H1 (cell line): ENCODE results near the gene CNGB1. TPM values are rescaled to one million over a fixed set of nuclear protein-coding genes. Genes with fewer than 3 reads are reported as not detected.

Experiments
- CTCF ChIA-PET: fragments of 300-600 bp; sonication (Branson Sonifier 250); formaldehyde crosslinking; loops from one replicate; lab custom pipeline; 2021; ENCODE audit not compliant: partially characterized antibody; lab: Charles Lee
- POLR2A ChIA-PET: fragments of 300-600 bp; sonication (Branson Sonifier 250); formaldehyde crosslinking; loops from one replicate; lab custom pipeline; 2021; ENCODE audit warnings: inconsistent platforms; ENCODE audit not compliant: partially characterized antibody; lab: Charles Lee
- DNase-seq, 2 experiments: peaks; one replicate each; pipeline versions ENCODE4 v3.0.0 to v3.0.0-alpha.2; 2010 to 2022; ENCODE audit warnings: low spot score in 2 of 2, low read depth in 1 of 2, mixed read lengths in 1 of 2
- FAIRE-seq: peaks from 2 replicates; lab custom pipeline; 2011; peaks lifted over from hg19 to GRCh38; lab: Jason Lieb, UNC
- H2AFZ ChIP-seq: 2 replicates; pipeline ENCODE4 v1.8.1; 2012; ENCODE audit warnings: low read length, inconsistent platforms
- H2AK5ac ChIP-seq: 2 replicates; pipeline ENCODE4 v1.6.1; 2013; ENCODE audit warnings: low read depth, low read length
- H2BK120ac ChIP-seq: replicated peaks from 2 replicates; pipeline ENCODE3; 2013; ENCODE audit warnings: low read depth, low read length, inconsistent platforms
- H2BK12ac ChIP-seq: 2 replicates; pipeline ENCODE4 v1.6.1; 2013; ENCODE audit warnings: low read depth, low read length
- H2BK15ac ChIP-seq: 2 replicates; pipeline ENCODE4 v1.6.1; 2013; ENCODE audit warnings: low read length
- H2BK20ac ChIP-seq: 2 replicates; pipeline ENCODE4 v1.6.1; 2013; ENCODE audit warnings: low read length
- H2BK5ac ChIP-seq: 2 replicates; pipeline ENCODE4 v1.6.1; 2013; ENCODE audit warnings: low read depth, low read length
- H3K14ac ChIP-seq: 2 replicates; pipeline ENCODE4 v1.6.1; 2013; ENCODE audit warnings: inconsistent platforms; ENCODE audit not compliant: insufficient read length
- H3K18ac ChIP-seq: 2 replicates; pipeline ENCODE4 v1.6.1; 2013; ENCODE audit warnings: low read length; ENCODE audit errors: extremely low read depth
- H3K23ac ChIP-seq: 2 replicates; pipeline ENCODE4 v1.6.1; 2013; ENCODE audit warnings: inconsistent platforms; ENCODE audit not compliant: insufficient read length
- H3K23me2 ChIP-seq: 2 replicates; pipeline ENCODE4 v1.6.1; 2013; ENCODE audit warnings: low read depth, low read length
- H3K27ac ChIP-seq: 2 replicates; pipeline ENCODE4 v1.6.1; 2011; ENCODE audit warnings: low read depth, low read length, inconsistent platforms
- H3K27me3 ChIP-seq, 4 experiments: replicated peaks in 1 of 4; 1 replicate in 1 of 4; 2 replicates in 3 of 4; pipeline versions ENCODE4 v1.6.1 to v1.8.1; 2011 to 2013; ENCODE audit warnings: low read length in 3 of 4, mild to moderate bottlenecking in 3 of 4, inconsistent platforms in 2 of 4, mixed read lengths in 2 of 4, moderate library complexity in 1 of 4; ENCODE audit not compliant: control insufficient read depth in 3 of 4, insufficient read depth in 3 of 4; ENCODE audit errors: extremely low read depth in 1 of 4
- H3K36me3 ChIP-seq, 4 experiments: 2 replicates each; pipeline versions ENCODE4 v1.6.1 to v1.8.1; 2011 to 2013; ENCODE audit warnings: mild to moderate bottlenecking in 4 of 4, low read length in 3 of 4, moderate library complexity in 2 of 4, control low read depth in 1 of 4, inconsistent platforms in 1 of 4; ENCODE audit not compliant: insufficient read depth in 4 of 4, control insufficient read depth in 2 of 4
- H3K4ac ChIP-seq: replicated peaks from 2 replicates; pipeline ENCODE3; 2013; ENCODE audit warnings: low read length, low read depth, mixed read lengths, inconsistent platforms; ENCODE audit not compliant: insufficient read length
- H3K4me1 ChIP-seq, 4 experiments: replicated peaks in 1 of 4; 1 replicate in 1 of 4; 2 replicates in 3 of 4; pipeline versions ENCODE4 v1.6.1 to v1.8.1; 2011 to 2013; ENCODE audit warnings: low read length in 3 of 4, inconsistent platforms in 2 of 4, mixed read lengths in 1 of 4; ENCODE audit not compliant: insufficient read depth in 4 of 4, control insufficient read depth in 3 of 4
- H3K4me2 ChIP-seq, 2 experiments: 2 replicates each; pipeline versions ENCODE4 v1.6.1 to v1.8.1; 2011 to 2013; ENCODE audit warnings: low read depth in 2 of 2, low read length in 2 of 2, control low read depth in 1 of 2, inconsistent platforms in 1 of 2, mild to moderate bottlenecking in 1 of 2; ENCODE audit not compliant: insufficient read depth in 1 of 2
- H3K4me3 ChIP-seq, 4 experiments: fragments of 200-600, 300-600 bp in 1 of 4; sonication (generic), shearing (Covaris generic), sonication (Bioruptor Twin) in 1 of 4; 2 replicates each; pipeline versions ENCODE4 v1.5.1 to v1.8.1; 2011 to 2016; ENCODE audit warnings: low read length in 4 of 4, low read depth in 3 of 4, control low read depth in 2 of 4, inconsistent platforms in 2 of 4, mild to moderate bottlenecking in 2 of 4, mixed read lengths in 1 of 4, moderate library complexity in 1 of 4; ENCODE audit not compliant: insufficient read depth in 2 of 4; ENCODE audit errors: extremely low read depth in 1 of 4
- H3K56ac ChIP-seq: replicated peaks from 2 replicates; pipeline ENCODE3; 2013; ENCODE audit warnings: low read depth, mild to moderate bottlenecking, mixed read lengths, low read length, inconsistent platforms; ENCODE audit not compliant: insufficient read length
- H3K79me1 ChIP-seq: 2 replicates; pipeline ENCODE4 v1.6.1; 2013; ENCODE audit warnings: low read depth, low read length, control low read depth
- H3K79me2 ChIP-seq, 2 experiments: 2 replicates each; pipeline versions ENCODE4 v1.6.1 to v1.8.1; 2012 to 2013; ENCODE audit warnings: low read length in 2 of 2, mild to moderate bottlenecking in 2 of 2, inconsistent platforms in 1 of 2; ENCODE audit not compliant: insufficient read depth in 2 of 2, control insufficient read depth in 1 of 2
- H3K9ac ChIP-seq, 4 experiments: replicated peaks in 1 of 4; 1 replicate in 1 of 4; 2 replicates in 3 of 4; pipeline versions ENCODE4 v1.6.1 to v1.8.1; 2011 to 2013; ENCODE audit warnings: low read depth in 3 of 4, low read length in 3 of 4, control low read depth in 2 of 4, mild to moderate bottlenecking in 2 of 4, moderate library complexity in 2 of 4, inconsistent platforms in 1 of 4; ENCODE audit errors: extremely low read depth in 1 of 4
- H3K9me3 ChIP-seq, 2 experiments: 2 replicates each; pipeline versions ENCODE4 v1.6.1 to v1.8.1; 2012 to 2013; ENCODE audit warnings: mild to moderate bottlenecking in 2 of 2, moderate library complexity in 2 of 2, control low read depth in 1 of 2, inconsistent platforms in 1 of 2, low read depth in 1 of 2, low read length in 1 of 2, mixed read lengths in 1 of 2; ENCODE audit not compliant: insufficient read depth in 2 of 2
- H4K20me1 ChIP-seq, 2 experiments: replicated peaks in 1 of 2; 2 replicates each; pipeline versions ENCODE3 to v1.8.1; 2011 to 2013; ENCODE audit warnings: inconsistent platforms in 2 of 2, low read length in 2 of 2, mild to moderate bottlenecking in 1 of 2; ENCODE audit not compliant: insufficient read depth in 2 of 2, control insufficient read depth in 1 of 2
- H4K5ac ChIP-seq: 2 replicates; pipeline ENCODE4 v1.6.1; 2013; ENCODE audit warnings: low read length, low read depth, mixed read lengths, inconsistent platforms; ENCODE audit not compliant: insufficient read length
- H4K8ac ChIP-seq: 2 replicates; pipeline ENCODE4 v1.8.0; 2013; ENCODE audit warnings: mild to moderate bottlenecking, moderate library complexity, low read length, inconsistent platforms; ENCODE audit not compliant: insufficient read depth; ENCODE audit errors: extremely low read depth
- H4K91ac ChIP-seq: replicated peaks from 2 replicates; pipeline ENCODE3; 2013; ENCODE audit warnings: low read length, mixed read lengths, inconsistent platforms; ENCODE audit not compliant: insufficient read length
- ASH2L ChIP-seq: fragments of 200-600, 300-600 bp; sonication (generic); IDR thresholded peaks from one replicate; pipeline ENCODE4 v1.7.1; 2017; ENCODE audit warnings: low read length
- ATF2 ChIP-seq: IDR thresholded peaks from 2 replicates; pipeline ENCODE4 v1.6.1; 2012; ENCODE audit warnings: low read length, inconsistent platforms
- BACH1 ChIP-seq: IDR thresholded peaks from 2 replicates; pipeline ENCODE4 v1.6.1; 2012; ENCODE audit warnings: low read length, improper control_type of control experiment
- BCL11A ChIP-seq, 2 experiments: IDR thresholded peaks; one replicate each; pipeline ENCODE4 v1.6.1; 2011; ENCODE audit warnings: low read depth in 2 of 2, low read length in 2 of 2, mild to moderate bottlenecking in 2 of 2
- CBX5 ChIP-seq: fragments of 300-800, 300-1000 bp; sonication (generic); IDR thresholded peaks from 2 replicates; pipeline ENCODE4 v1.7.1; 2016; ENCODE audit warnings: antibody characterized with exemption, low read length, low read depth
- CBX8 ChIP-seq: fragments of 300-800, 300-1000 bp; sonication (generic); IDR thresholded peaks from 2 replicates; pipeline ENCODE4 v1.7.1; 2016; ENCODE audit warnings: low read depth, low read length, borderline replicate concordance
- EGR1 ChIP-seq: IDR thresholded peaks from 2 replicates; pipeline ENCODE4 v1.6.1; 2011; ENCODE audit warnings: low read depth, low read length, borderline replicate concordance
- GTF2F1 ChIP-seq: IDR thresholded peaks from 2 replicates; pipeline ENCODE4 v1.6.1; 2012; ENCODE audit warnings: low read depth, low read length, improper control_type of control experiment, borderline replicate concordance
- KDM5A ChIP-seq: fragments of 200-600 bp; IDR thresholded peaks from 2 replicates; pipeline ENCODE4 v1.7.1; 2012; ENCODE audit warnings: mild to moderate bottlenecking, low read length, inconsistent platforms, mixed read lengths
- SIN3A ChIP-seq, 2 experiments: IDR thresholded peaks in 1 of 2; conservative IDR thresholded peaks in 1 of 2; 2 replicates each; pipeline ENCODE4 v1.6.1; 2011 to 2012; ENCODE audit warnings: low read length in 2 of 2, improper control_type of control experiment in 1 of 2, low read depth in 1 of 2, mild to moderate bottlenecking in 1 of 2
- SP1 ChIP-seq: IDR thresholded peaks from 2 replicates; pipeline ENCODE4 v1.6.1; 2011; ENCODE audit warnings: low read depth, low read length
- SRF ChIP-seq: IDR thresholded peaks from 2 replicates; pipeline ENCODE4 v1.6.1; 2011; ENCODE audit warnings: mild to moderate bottlenecking, low read depth, low read length, moderate library complexity
- YY1 ChIP-seq: IDR thresholded peaks from 2 replicates; pipeline ENCODE4 v1.6.1; 2011; ENCODE audit warnings: low read depth, mild to moderate bottlenecking, low read length
- WGBS, 2 experiments: shearing (Covaris generic) in 1 of 2; methylation state at CpG; one replicate each; pipeline versions ENCODE4 v1.1.6 to v1.1.7; 2013 to 2015; ENCODE audit warnings: low lambda C conversion rate in 2 of 2, mixed read lengths in 2 of 2, inconsistent platforms in 1 of 2, low coverage in 1 of 2, missing lambda C conversion rate in 1 of 2; ENCODE audit not compliant: insufficient replicate concordance in 2 of 2, insufficient coverage in 1 of 2, insufficient read length in 1 of 2; ENCODE audit errors: extremely low coverage in 1 of 2, missing lambda C conversion rate in 1 of 2; 5-methylcytosine and 5-hydroxymethylcytosine counted together
- polyA plus RNA-seq, 7 experiments: library from polyadenylated mRNA; depleted of rRNA in 3 of 7; stranded (reverse) in 5 of 7; unstranded in 2 of 7; fragments of >200 nt in 5 of 7; fragments of 200-250 nt in 2 of 7; gene quantifications; 1 replicate in 5 of 7; 2 replicates in 1 of 7; 4 replicates in 1 of 7; pipeline versions ENCODE4 v1.2.1 to v1.2.3, GENCODE V29; 2011 to 2013; ENCODE audit warnings: missing spikeins in 2 of 7, mixed read lengths in 2 of 7
- total RNA-seq: library from RNA; stranded (reverse); fragmentation: NEBNext Ultra II Directional; extraction: Animal tissue kit (Norgen Biotek cat#: 25700); gene quantifications from 2 replicates; pipeline ENCODE4 v1.2.1, GENCODE V29; 2021

CNGB1 gene
- total and polyA plus RNA-seq, 2 of the 8 experiments (the other 6 are each of a cell fraction or from before 2014, with no cell fraction given), result not detected

GRCh38 chr16:57852189-57852588 is 118.7 kb downstream of the CNGB1 start:
- no peak overlapping the region for H2BK20ac ChIP-seq
- H3K79me1 ChIP-seq, result no peaks in the 10 kb centered on the region
- CTCF ChIA-PET, result interaction anchor here (0.7 to 1.5 kb wide), 5 partner anchors 10 to 906 kb away, joined by 3 to 9 read pairs (median 3); no protein-coding TSS in a partner anchor
- WGBS, 2 experiments, result 83 to 100% methylated on average over 1 to 5 of the region's 5 CpGs
- H2AK5ac ChIP-seq, result no peak overlapping the region
- H3K27me3 ChIP-seq, result no peaks in the 10 kb centered on the region
- no peak overlapping the region for H3K4me3 ChIP-seq
- H3K18ac ChIP-seq, result no peak overlapping the region
- H3K23ac ChIP-seq, result no peak overlapping the region
- H2BK12ac ChIP-seq, result no peak overlapping the region
- no peak for DNase-seq
- peaks cover 0 to 2% (median 0%) of the 10 kb centered on the region in 4 experiments; a peak in 1 of 7 replicates for H3K4me1 ChIP-seq
- no peak overlapping the region for H4K91ac ChIP-seq
- POLR2A ChIA-PET, result interaction anchor here (0.9 to 1.1 kb wide), 2 partner anchors 29 to 31 kb away, joined by 3 read pairs; no protein-coding TSS in a partner anchor
- no peak overlapping the region; the same call in 1 of the 2 replicates for H4K8ac ChIP-seq
- H3K9me3 ChIP-seq, result 0 out of 4 replicates have a peak, but pooled peaks cover 3% of the 10 kb centered on the region in 2 experiments
- no peak for FAIRE-seq
- no peaks in the 10 kb centered on the region for H4K20me1 ChIP-seq
- no peak overlapping the region for H2AFZ ChIP-seq
- H3K14ac ChIP-seq, result no peak overlapping the region
- no peak overlapping the region for H3K4ac ChIP-seq
- H3K23me2 ChIP-seq, result no peaks in the 10 kb centered on the region
- H2BK5ac ChIP-seq, result no peak overlapping the region
- no peak overlapping the region for H3K27ac ChIP-seq
- H3K36me3 ChIP-seq, result no peaks in the 10 kb centered on the region
- no peak overlapping the region for H2BK15ac ChIP-seq
- no peak overlapping the region for H2BK120ac ChIP-seq
- no peak overlapping the region for H4K5ac ChIP-seq
- no peak overlapping the region for H3K4me2 ChIP-seq
- no peaks in the 10 kb centered on the region for H3K79me2 ChIP-seq
- TF ChIP-seq ASH2L (no peak), ATF2 (no peak), BCL11A (IDR thresholded peaks at IDR 0.05; ENCODE audit: low read depth in 2 of 2, low read length in 2 of 2) (no peak), CBX5 (no peak), SP1 (no peak), CBX8 (no peak), EGR1 (no peak), GTF2F1 (no peak), SRF (no peak), YY1 (no peak), SIN3A (conservative IDR thresholded peaks at IDR 0.05 in 1 of 2, IDR thresholded peaks at IDR 0.05 in 1 of 2; ENCODE audit: low read depth in 1 of 2, low read length in 2 of 2) (no peak), BACH1 (no peak), KDM5A (no peak)
- H3K56ac ChIP-seq, result no peak overlapping the region
- H3K9ac ChIP-seq, result no peak overlapping the region
